ENCODE results near the gene MAGEB4. TPM values are rescaled to one million over a fixed set of nuclear protein-coding genes. Genes with fewer than 3 reads are reported as not detected.

MAGEB4 gene
- total RNA-seq, 1 experiment from 2014 or later, result not detected

GRCh38 chrX:30282527-30282926, 40.7 kb downstream of the MAGEB4 start:
- BruUV-seq (replicated peaks), result no TSS peak
- TF ChIP-seq POLR2A (IDR thresholded peaks at IDR 0.05; ENCODE audit: borderline replicate concordance, extremely low read depth, insufficient read depth, insufficient read length) (no peak), FOSL1 (IDR thresholded peaks at IDR 0.05; ENCODE audit: low read depth) (no peak), SIN3A (IDR thresholded peaks at IDR 0.05; ENCODE audit: low read depth) (no peak), ZFX (IDR thresholded peaks at IDR 0.05) (no peak)
- peak overlapping the region; percentile 58 for H2AFZ ChIP-seq (ENCODE audit: low read depth, low read length, poor library complexity, severe bottlenecking)
- H3K9me2 ChIP-seq (ENCODE audit: insufficient read depth), result no peaks in the 10 kb centered on the region
- ChIA-PET CTCF (interaction anchor here (0.9 kb wide), 1 partner anchor 46 kb away, joined by 3 read pairs; no protein-coding TSS in a partner anchor), POLR2A (no interaction called here), RAD21 (ENCODE audit: low non-redundant PET in 1 of 2, low total read pairs in 2 of 2, uncharacterized antibody in 2 of 2, unreplicated experiment in 2 of 2) (no interaction called here)
- peak overlapping the region; percentile 69 for H3K4me2 ChIP-seq (ENCODE audit: low read length)
- no peak overlapping the region for H3K4me3 ChIP-seq (replicated peaks in 1 of 2; ENCODE audit: low read depth in 1 of 2, low read length in 2 of 2)
- H3K79me2 ChIP-seq (ENCODE audit: insufficient read depth, low read length), result no peaks in the 10 kb centered on the region
- DNase-seq (ENCODE audit: low read depth, low spot score) (no peak), ATAC-seq (no peak)
- H3K9me3 ChIP-seq (ENCODE audit: control insufficient read depth in 1 of 2, insufficient read depth in 1 of 2, low read depth in 1 of 2, low read length in 2 of 2), result no peaks in the 10 kb centered on the region
- peak overlapping the region; percentile 54 for H3K9ac ChIP-seq (ENCODE audit: low read length)
- H3K4me1 ChIP-seq (ENCODE audit: control insufficient read depth in 1 of 2, insufficient read depth in 2 of 2, low read length in 2 of 2), result peaks cover 24 to 29% of the 10 kb centered on the region in 2 experiments
- no peaks in the 10 kb centered on the region for H3K27me3 ChIP-seq (ENCODE audit: insufficient read depth, low read length)
- H3K36me3 ChIP-seq (ENCODE audit: control insufficient read depth in 1 of 2, insufficient read depth in 2 of 2, low read length in 2 of 2), result no peaks in the 10 kb centered on the region
- intact Hi-C loops (cut with micrococcal nuclease), result no loop called here
- H4K20me1 ChIP-seq (ENCODE audit: insufficient read depth), result no peaks in the 10 kb centered on the region
- H3K27ac ChIP-seq (ENCODE audit: low read depth, low read length), result peak overlapping the region; percentile 81; the same call in 1 of the 2 replicates

- POLR2A ChIA-PET, result no interaction called here
Measured at GRCh38 chrX:30283456-30284200, 41.8 kb downstream of the MAGEB4 start.

More at GRCh38 chrX:30283456-30284200, 41.8 kb downstream of the MAGEB4 start:
- Histone ChIP-seq H3K9me3 (ENCODE audit: control insufficient read depth in 1 of 2, insufficient read depth in 1 of 2, low read depth in 1 of 2, low read length in 2 of 2) (no peaks in the 10 kb centered on the region), H3K36me3 (ENCODE audit: control insufficient read depth in 1 of 2, insufficient read depth in 2 of 2, low read length in 2 of 2) (no peaks in the 10 kb centered on the region), H3K27ac (ENCODE audit: low read depth, low read length) (peak overlapping the region; percentile 81; the same call in 1 of the 2 replicates), H3K4me3 (replicated peaks in 1 of 2; ENCODE audit: low read depth in 1 of 2, low read length in 2 of 2) (peak overlapping the region in 1 of 2 experiments; percentile 34; a peak in 2 of 4 replicates), H3K79me2 (ENCODE audit: insufficient read depth, low read length) (no peaks in the 10 kb centered on the region), H3K9ac (ENCODE audit: low read length) (peak overlapping the region; percentile 54), H2AFZ (ENCODE audit: low read depth, low read length, poor library complexity, severe bottlenecking) (peak overlapping the region; percentile 58), H4K20me1 (ENCODE audit: insufficient read depth) (no peaks in the 10 kb centered on the region), H3K4me2 (ENCODE audit: low read length) (peak overlapping the region; percentile 69), H3K27me3 (ENCODE audit: insufficient read depth, low read length) (no peaks in the 10 kb centered on the region), H3K4me1 (ENCODE audit: control insufficient read depth in 1 of 2, insufficient read depth in 2 of 2, low read length in 2 of 2) (peaks cover 24 to 29% of the 10 kb centered on the region in 2 experiments), H3K9me2 (ENCODE audit: insufficient read depth) (no peaks in the 10 kb centered on the region)
- CTCF ChIA-PET, result interaction anchor here (1.5 kb wide), 1 partner anchor 206 kb away, joined by 5 read pairs; no protein-coding TSS in a partner anchor
- RAD21 ChIA-PET (ENCODE audit: low non-redundant PET in 1 of 2, low total read pairs in 2 of 2, uncharacterized antibody in 2 of 2, unreplicated experiment in 2 of 2), result no interaction called here
- ATAC-seq (peak; percentile 89), DNase-seq (ENCODE audit: low read depth, low spot score) (peak; percentile 75)
- intact Hi-C loops (cut with micrococcal nuclease), result no loop called here
- BruUV-seq (replicated peaks), result no TSS peak
- TF ChIP-seq CEBPB (IDR thresholded peaks at IDR 0.05; ENCODE audit: low read depth), result peak; percentile 74
- TF ChIP-seq ELF1 (IDR thresholded peaks at IDR 0.05; ENCODE audit: borderline replicate concordance, low read depth), result no peak
- TF ChIP-seq ATF3 (IDR thresholded peaks at IDR 0.05), result peak; percentile 73; the same call in 1 of the 2 replicates
- TF ChIP-seq POLR2A (IDR thresholded peaks at IDR 0.05; ENCODE audit: borderline replicate concordance, extremely low read depth, insufficient read depth, insufficient read length), result no peak
- peak; percentile 97 for TF ChIP-seq JUND (IDR thresholded peaks at IDR 0.05)
- peak; percentile 80 for TF ChIP-seq SP1 (IDR thresholded peaks at IDR 0.05; ENCODE audit: low read depth)
- no peak for TF ChIP-seq ZBTB33 (IDR thresholded peaks at IDR 0.05; ENCODE audit: extremely low read depth, insufficient replicate concordance, low read length)
- no peak for TF ChIP-seq EZH2 (IDR thresholded peaks at IDR 0.05)
- TF ChIP-seq EGR1 (IDR thresholded peaks at IDR 0.05; ENCODE audit: low read depth), result no peak
- 0 out of 2 replicates have a peak, but pooled peaks have one; percentile 17 for TF ChIP-seq RAD21 (IDR thresholded peaks at IDR 0.05; ENCODE audit: low read depth)
- TF ChIP-seq MAX (IDR thresholded peaks at IDR 0.05), result 0 out of 2 replicates have a peak, but pooled peaks have one; percentile 33
- TF ChIP-seq ZNF274 (IDR thresholded peaks at IDR 0.05; ENCODE audit: low read depth, low read length), result no peak
- TF ChIP-seq SRF (IDR thresholded peaks at IDR 0.05; ENCODE audit: low read depth), result peak; percentile 78
- TF ChIP-seq FOSL1 (IDR thresholded peaks at IDR 0.05; ENCODE audit: low read depth), result peak; percentile 97
